DND-41 (cell line): ENCODE data around the gene RPP14.

Experiments used
- ATAC-seq: fragments of 200-7000 bp; cut with Tn5 transposase; 3 replicates; pipeline ENCODE4 v1.9.1; 2021; ENCODE audit warnings: low read depth; ENCODE audit not compliant: insufficient read depth
- DNase-seq: peaks from one replicate; pipeline ENCODE4 v3.0.0-alpha.2; 2020
- H2AFZ ChIP-seq: 2 replicates; pipeline ENCODE4 v1.6.0; 2012; ENCODE audit warnings: low read depth, low read length
- H3K27ac ChIP-seq: 2 replicates; pipeline ENCODE4 v1.5.1; 2012; ENCODE audit warnings: low read length, inconsistent platforms
- H3K27me3 ChIP-seq: fragments of 200-600 bp; sonication (generic); 2 replicates; pipeline ENCODE4 v1.6.0; 2012; ENCODE audit warnings: low read length, mild to moderate bottlenecking, inconsistent platforms; ENCODE audit not compliant: insufficient read depth, poor library complexity
- H3K36me3 ChIP-seq: 2 replicates; pipeline ENCODE4 v1.5.1; 2012; ENCODE audit warnings: low read length, inconsistent platforms; ENCODE audit not compliant: insufficient read depth
- H3K4me1 ChIP-seq: 2 replicates; pipeline ENCODE4 v1.5.1; 2012; ENCODE audit warnings: mild to moderate bottlenecking, low read length; ENCODE audit not compliant: insufficient read depth
- H3K4me2 ChIP-seq: 2 replicates; pipeline ENCODE4 v1.6.0; 2012; ENCODE audit warnings: mild to moderate bottlenecking, moderate library complexity, low read length, inconsistent platforms; ENCODE audit not compliant: insufficient read depth
- H3K4me3 ChIP-seq, 2 experiments: fragments of 200-600 bp in 1 of 2; shearing (Covaris generic) in 1 of 2; 2 replicates each; pipeline ENCODE4 v1.5.1; 2012 to 2016; ENCODE audit warnings: inconsistent platforms in 2 of 2, low read length in 2 of 2, mild to moderate bottlenecking in 2 of 2, low read depth in 1 of 2, moderate library complexity in 1 of 2
- H3K79me2 ChIP-seq: 2 replicates; pipeline ENCODE4 v1.6.0; 2012; ENCODE audit warnings: low read length, inconsistent platforms; ENCODE audit not compliant: insufficient read depth
- H3K9ac ChIP-seq: 2 replicates; pipeline ENCODE4 v1.6.0; 2012; ENCODE audit warnings: low read depth, mild to moderate bottlenecking, inconsistent platforms, low read length, moderate library complexity
- H3K9me3 ChIP-seq: 2 replicates; pipeline ENCODE4 v1.5.1; 2012; ENCODE audit warnings: low read length, moderate library complexity, mild to moderate bottlenecking, inconsistent platforms; ENCODE audit not compliant: insufficient read depth, severe bottlenecking
- H4K20me1 ChIP-seq: 2 replicates; pipeline ENCODE4 v1.6.0; 2012; ENCODE audit warnings: low read length; ENCODE audit not compliant: insufficient read depth
- EZH2 ChIP-seq: IDR thresholded peaks from 3 replicates; pipeline ENCODE4 v1.6.1; 2012; ENCODE audit warnings: borderline replicate concordance, low read depth, mild to moderate bottlenecking, moderate library complexity, low read length, inconsistent platforms; ENCODE audit not compliant: severe bottlenecking
- TF ChIP-seq, protein P1 (sequence below): IDR thresholded peaks from 2 replicates; pipeline ENCODE4 v1.5.1; 2012; ENCODE audit warnings: borderline replicate concordance, low read length, moderate library complexity, mild to moderate bottlenecking; ENCODE audit not compliant: poor library complexity, severe bottlenecking; ENCODE audit errors: extremely low read depth

Gene RPP14

DNA sequence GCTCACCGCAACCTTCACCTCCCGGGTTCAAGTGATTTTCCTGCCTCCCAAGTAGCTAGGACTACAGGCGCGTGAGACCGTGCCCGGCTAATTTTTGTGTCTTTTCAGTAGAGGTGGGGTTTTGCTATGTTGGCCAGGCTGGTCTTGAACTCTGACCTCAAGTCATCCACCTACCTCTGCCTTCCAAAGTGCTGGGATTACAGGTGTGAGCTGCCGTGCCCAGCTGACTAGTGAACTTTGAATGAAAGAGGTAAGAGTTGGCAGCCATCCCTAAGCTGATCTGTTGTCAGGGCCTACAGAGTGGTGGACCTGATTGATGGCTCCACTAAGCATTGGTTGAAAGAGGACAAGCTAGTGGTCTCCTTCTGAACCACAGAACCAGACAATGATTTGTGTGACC lies 41.9 kb downstream of the RPP14 start:
- Histone ChIP-seq H3K27me3 (no peaks in the 10 kb centered on the region), H3K4me1 (peaks cover 78% of the 10 kb centered on the region), H3K4me3 (0 out of 4 replicates have a peak overlapping the region, but pooled peaks of 1 of the 2 experiments have one; percentile 10), H3K9ac (no peak overlapping the region), H3K79me2 (peaks cover 90% of the 10 kb centered on the region), H4K20me1 (peaks cover 4% of the 10 kb centered on the region; the same call in 1 of the 2 replicates), H2AFZ (no peak overlapping the region), H3K9me3 (no peaks in the 10 kb centered on the region), H3K4me2 (no peak overlapping the region), H3K27ac (peak overlapping the region; percentile 99), H3K36me3 (peaks cover 37% of the 10 kb centered on the region)
- ATAC-seq (no peak), DNase-seq (no peak)
- TF ChIP-seq, protein P1, sequence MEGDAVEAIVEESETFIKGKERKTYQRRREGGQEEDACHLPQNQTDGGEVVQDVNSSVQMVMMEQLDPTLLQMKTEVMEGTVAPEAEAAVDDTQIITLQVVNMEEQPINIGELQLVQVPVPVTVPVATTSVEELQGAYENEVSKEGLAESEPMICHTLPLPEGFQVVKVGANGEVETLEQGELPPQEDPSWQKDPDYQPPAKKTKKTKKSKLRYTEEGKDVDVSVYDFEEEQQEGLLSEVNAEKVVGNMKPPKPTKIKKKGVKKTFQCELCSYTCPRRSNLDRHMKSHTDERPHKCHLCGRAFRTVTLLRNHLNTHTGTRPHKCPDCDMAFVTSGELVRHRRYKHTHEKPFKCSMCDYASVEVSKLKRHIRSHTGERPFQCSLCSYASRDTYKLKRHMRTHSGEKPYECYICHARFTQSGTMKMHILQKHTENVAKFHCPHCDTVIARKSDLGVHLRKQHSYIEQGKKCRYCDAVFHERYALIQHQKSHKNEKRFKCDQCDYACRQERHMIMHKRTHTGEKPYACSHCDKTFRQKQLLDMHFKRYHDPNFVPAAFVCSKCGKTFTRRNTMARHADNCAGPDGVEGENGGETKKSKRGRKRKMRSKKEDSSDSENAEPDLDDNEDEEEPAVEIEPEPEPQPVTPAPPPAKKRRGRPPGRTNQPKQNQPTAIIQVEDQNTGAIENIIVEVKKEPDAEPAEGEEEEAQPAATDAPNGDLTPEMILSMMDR = no peak
- TF ChIP-seq EZH2 = no peak

DNA sequence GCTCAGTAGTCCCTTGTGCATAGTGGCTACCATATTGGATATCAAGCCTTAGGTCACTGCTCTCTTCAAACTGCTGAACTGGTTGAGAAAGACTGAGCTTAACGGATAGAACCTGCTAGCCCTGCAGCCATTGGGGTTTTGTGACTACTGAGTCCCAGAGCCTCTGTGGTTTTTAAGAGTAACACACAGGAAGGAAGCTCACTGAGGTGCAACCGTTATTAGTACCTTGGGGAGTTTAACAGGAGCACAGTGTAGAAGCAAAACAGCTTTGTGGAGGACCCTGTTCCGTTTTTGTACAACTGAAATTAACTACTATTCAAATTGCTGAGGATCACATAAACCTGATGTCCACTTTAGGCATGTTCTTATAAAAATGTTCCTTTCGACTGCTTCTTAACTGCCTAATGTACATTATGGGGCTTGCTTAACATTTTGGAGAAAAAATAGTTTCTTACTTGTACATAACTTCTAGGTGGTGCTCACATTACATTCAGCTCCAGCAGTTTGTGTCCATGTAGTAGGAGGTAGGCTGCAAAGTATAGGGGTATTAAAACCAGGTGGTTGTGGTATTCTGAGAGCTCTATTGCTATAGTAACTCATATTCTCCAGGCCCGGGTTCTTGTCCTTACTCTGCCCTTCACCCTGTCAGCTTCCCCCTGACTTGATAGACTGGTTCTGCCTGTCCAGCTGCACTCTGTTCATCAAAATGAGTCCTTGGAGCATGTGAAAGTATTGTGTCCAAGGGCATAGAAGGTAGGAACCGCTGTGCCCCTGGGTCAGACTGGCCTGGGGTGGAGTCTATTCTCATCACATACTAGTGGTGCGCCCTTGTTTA lies 44.0 kb downstream of the RPP14 start:
- DNase-seq (peak; percentile 81), ATAC-seq (peak; percentile 82)
- Histone ChIP-seq H3K36me3 (peaks cover 25% of the 10 kb centered on the region), H3K4me1 (peaks cover 86% of the 10 kb centered on the region), H3K27ac (peak overlapping the region; percentile 99), H3K79me2 (peaks cover 90% of the 10 kb centered on the region), H2AFZ (no peak overlapping the region), H3K4me2 (peak overlapping the region; percentile 53), H3K9ac (peak overlapping the region; percentile 58), H4K20me1 (no peaks in the 10 kb centered on the region), H3K9me3 (no peaks in the 10 kb centered on the region), H3K4me3 (peak overlapping the region in 1 of 2 experiments; percentile 37; a peak in 2 of 4 replicates), H3K27me3 (no peaks in the 10 kb centered on the region)
- no peak for TF ChIP-seq EZH2
- TF ChIP-seq, protein P1 = no peak

DNA sequence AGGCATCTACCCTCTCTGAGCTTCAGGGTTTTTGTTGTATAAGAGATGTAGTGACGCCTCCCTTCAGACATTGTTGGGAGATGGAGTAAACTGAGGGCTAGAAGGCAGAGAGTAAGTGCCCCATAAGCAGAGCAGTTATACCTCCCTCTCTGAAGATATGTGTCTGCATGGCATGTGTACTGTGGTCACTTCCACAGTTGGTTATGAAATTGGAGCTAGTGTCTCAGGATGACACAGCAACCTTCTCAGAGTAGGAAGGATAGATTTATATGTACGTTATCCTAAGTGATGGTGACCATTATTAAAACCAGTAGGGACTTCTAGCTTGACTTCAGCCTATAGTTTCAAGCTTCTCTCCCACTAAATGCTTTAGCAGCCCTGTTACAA lies 44.6 kb downstream of the RPP14 start:
- H4K20me1 ChIP-seq = peaks cover 2% of the 10 kb centered on the region; the same call in 1 of the 2 replicates
- DNase-seq (no peak), ATAC-seq (peak; percentile 9)
- peak overlapping the region; percentile 99 for H3K27ac ChIP-seq
- H2AFZ ChIP-seq = no peak overlapping the region
- peak overlapping the region in 1 of 2 experiments; percentile 37; a peak in 1 of 4 replicates for H3K4me3 ChIP-seq
- peak overlapping the region; percentile 53 for H3K4me2 ChIP-seq
- no peaks in the 10 kb centered on the region for H3K9me3 ChIP-seq
- peak overlapping the region; percentile 58 for H3K9ac ChIP-seq
- H3K36me3 ChIP-seq = peaks cover 28% of the 10 kb centered on the region
- peaks cover 90% of the 10 kb centered on the region for H3K79me2 ChIP-seq
- TF ChIP-seq, protein P1 = no peak
- no peak for TF ChIP-seq EZH2
- peaks cover 91% of the 10 kb centered on the region for H3K4me1 ChIP-seq
- no peaks in the 10 kb centered on the region for H3K27me3 ChIP-seq
